Tibial nerve (tissue), 4 donors: Measurements from ENCODE around the gene DENND2C.

ENCODE experiments used
- EP300 ChIP-seq, 2 donors: sonication (generic); formaldehyde crosslinking; IDR thresholded peaks; one replicate each; pipeline ENCODE4 v1.6.1; 2017; ENCODE audit warnings: antibody characterized with exemption in 2 of 2, mild to moderate bottlenecking in 1 of 2
- POLR2A ChIP-seq, 2 donors: fragments of 450-650 bp; IDR thresholded peaks; one replicate each; pipeline ENCODE4 v1.6.1; 2017; ENCODE audit warnings: antibody characterized with exemption in 2 of 2, mild to moderate bottlenecking in 2 of 2, moderate library complexity in 2 of 2
- TF ChIP-seq, protein P1 (sequence below), 5 experiments: fragments of 200-600 bp in 3 of 5; fragments of 450-650 bp in 2 of 5; sonication (generic) in 3 of 5; IDR thresholded peaks; one replicate each; pipeline ENCODE4 v1.5.1; 2016 to 2019; ENCODE audit warnings: antibody characterized with exemption in 5 of 5, mild to moderate bottlenecking in 3 of 5, moderate library complexity in 2 of 5

DNA sequence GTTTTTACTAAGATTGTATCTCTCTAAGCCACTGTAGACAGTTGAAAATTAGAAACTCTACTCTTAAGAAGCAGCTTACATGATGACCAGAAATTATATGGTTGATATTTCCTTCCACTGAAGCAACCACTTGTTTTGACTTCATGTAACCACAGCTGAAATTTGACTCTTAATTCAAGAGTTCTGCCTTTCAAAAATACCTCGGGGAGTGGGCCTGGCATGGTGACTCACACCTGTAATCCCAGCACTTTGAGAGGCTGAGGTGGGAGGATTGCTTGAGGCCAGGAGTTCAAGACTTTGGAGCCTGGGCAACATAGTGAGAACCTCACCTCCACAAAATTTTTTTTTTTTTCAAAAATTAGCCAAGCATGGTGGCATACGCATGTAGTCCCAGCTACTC is 21.2 kb upstream of the DENND2C start:
- TF ChIP-seq, protein P1, sequence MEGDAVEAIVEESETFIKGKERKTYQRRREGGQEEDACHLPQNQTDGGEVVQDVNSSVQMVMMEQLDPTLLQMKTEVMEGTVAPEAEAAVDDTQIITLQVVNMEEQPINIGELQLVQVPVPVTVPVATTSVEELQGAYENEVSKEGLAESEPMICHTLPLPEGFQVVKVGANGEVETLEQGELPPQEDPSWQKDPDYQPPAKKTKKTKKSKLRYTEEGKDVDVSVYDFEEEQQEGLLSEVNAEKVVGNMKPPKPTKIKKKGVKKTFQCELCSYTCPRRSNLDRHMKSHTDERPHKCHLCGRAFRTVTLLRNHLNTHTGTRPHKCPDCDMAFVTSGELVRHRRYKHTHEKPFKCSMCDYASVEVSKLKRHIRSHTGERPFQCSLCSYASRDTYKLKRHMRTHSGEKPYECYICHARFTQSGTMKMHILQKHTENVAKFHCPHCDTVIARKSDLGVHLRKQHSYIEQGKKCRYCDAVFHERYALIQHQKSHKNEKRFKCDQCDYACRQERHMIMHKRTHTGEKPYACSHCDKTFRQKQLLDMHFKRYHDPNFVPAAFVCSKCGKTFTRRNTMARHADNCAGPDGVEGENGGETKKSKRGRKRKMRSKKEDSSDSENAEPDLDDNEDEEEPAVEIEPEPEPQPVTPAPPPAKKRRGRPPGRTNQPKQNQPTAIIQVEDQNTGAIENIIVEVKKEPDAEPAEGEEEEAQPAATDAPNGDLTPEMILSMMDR (IDR thresholded peaks at IDR 0.05) = no peak
- TF ChIP-seq EP300 (IDR thresholded peaks at IDR 0.05) (no peak), POLR2A (IDR thresholded peaks at IDR 0.05) (no peak)
